ENCODE measurements around the gene SPAG9.

SPAG9 gene

DNA sequence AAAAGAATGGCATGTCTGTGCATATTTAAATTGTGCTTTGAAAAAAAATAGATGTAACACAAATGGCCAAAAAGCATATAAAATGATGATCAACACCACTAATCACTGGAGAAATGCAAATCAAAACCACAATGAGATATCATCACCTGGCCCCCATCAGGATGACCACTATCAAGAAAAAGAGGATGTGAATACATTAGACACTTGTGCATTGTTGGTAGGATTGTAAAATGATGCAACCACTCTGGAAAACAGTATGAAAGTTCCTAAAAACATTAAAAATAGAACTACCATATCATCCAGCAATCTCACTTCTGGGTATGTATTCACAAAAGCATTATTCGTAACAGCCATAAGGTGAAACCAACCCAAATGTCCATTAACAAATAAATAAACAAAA, 91.5 kb downstream of the SPAG9 start:
- Histone ChIP-seq H3K9me3 (ENCODE audit: control insufficient read depth, insufficient read depth, low read depth, low read length) (no peaks in the 10 kb centered on the region), H3K36me3 (ENCODE audit: control insufficient read depth in 2 of 2, insufficient read depth in 1 of 2, low read length in 2 of 2) (peaks cover 13 to 14% of the 10 kb centered on the region in 2 experiments), H3K4me1 (ENCODE audit: control insufficient read depth, insufficient read depth, low read length) (no peaks in the 10 kb centered on the region), H3K4me3 (ENCODE audit: low read depth, low read length) (no peak overlapping the region), H3K27ac (ENCODE audit: extremely low read depth, low read depth, low read length) (no peak overlapping the region)
- ChIA-PET CTCF (interaction anchor here (0.5 to 1.6 kb wide), 2 partner anchors 29 to 112 kb away, joined by 3 to 4 read pairs; no protein-coding TSS in a partner anchor), POLR2A (interaction anchor here (1.9 kb wide), 1 partner anchor 17 kb away, joined by 7 read pairs; no protein-coding TSS in a partner anchor)
- TF ChIP-seq ZNF266 (tag by site-specific recombination; IDR thresholded peaks at IDR 0.05; ENCODE audit: low read depth) (no peak), SP2 (tag by site-specific recombination; IDR thresholded peaks at IDR 0.05) (no peak)
- TF ChIP-seq, protein P1, sequence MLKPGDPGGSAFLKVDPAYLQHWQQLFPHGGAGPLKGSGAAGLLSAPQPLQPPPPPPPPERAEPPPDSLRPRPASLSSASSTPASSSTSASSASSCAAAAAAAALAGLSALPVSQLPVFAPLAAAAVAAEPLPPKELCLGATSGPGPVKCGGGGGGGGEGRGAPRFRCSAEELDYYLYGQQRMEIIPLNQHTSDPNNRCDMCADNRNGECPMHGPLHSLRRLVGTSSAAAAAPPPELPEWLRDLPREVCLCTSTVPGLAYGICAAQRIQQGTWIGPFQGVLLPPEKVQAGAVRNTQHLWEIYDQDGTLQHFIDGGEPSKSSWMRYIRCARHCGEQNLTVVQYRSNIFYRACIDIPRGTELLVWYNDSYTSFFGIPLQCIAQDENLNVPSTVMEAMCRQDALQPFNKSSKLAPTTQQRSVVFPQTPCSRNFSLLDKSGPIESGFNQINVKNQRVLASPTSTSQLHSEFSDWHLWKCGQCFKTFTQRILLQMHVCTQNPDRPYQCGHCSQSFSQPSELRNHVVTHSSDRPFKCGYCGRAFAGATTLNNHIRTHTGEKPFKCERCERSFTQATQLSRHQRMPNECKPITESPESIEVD (tag by site-specific recombination; IDR thresholded peaks at IDR 0.05): no peak

DNA sequence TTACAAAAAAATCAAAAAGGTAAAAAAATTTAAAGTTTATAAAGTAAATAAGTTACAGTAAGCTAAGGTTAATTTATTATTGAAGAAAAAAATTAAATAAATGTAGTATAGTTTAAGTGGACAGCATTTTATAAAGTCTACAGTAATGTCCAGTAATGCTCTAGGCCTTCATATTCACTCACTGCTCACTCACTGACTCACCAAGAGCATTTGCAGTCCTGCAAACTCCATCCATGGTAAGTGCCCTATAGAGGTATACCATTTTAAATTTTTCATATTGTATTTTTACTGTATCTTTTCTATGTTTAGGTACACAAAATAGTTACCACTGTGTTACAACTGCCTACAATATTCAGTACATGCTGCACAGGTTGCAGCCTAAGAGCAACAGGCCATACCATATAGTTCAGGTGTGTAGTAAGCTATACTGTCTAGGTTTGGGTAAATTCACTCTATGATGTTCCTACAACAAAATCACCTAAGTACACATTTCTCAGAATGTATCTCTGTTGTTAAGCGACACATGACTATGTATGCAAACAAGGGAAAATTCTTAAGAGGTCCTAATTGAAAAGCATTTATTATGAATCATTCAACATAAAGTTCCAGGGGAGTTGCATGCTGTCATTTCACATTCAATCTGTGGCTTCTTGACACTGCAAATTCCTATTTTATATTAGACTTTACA, 92.3 kb downstream of the SPAG9 start:
- CTCF ChIA-PET: interaction anchor here (0.9 to 1.6 kb wide), 5 partner anchors 10 to 222 kb away, joined by 3 to 4 read pairs (median 3); no protein-coding TSS in a partner anchor

DNA sequence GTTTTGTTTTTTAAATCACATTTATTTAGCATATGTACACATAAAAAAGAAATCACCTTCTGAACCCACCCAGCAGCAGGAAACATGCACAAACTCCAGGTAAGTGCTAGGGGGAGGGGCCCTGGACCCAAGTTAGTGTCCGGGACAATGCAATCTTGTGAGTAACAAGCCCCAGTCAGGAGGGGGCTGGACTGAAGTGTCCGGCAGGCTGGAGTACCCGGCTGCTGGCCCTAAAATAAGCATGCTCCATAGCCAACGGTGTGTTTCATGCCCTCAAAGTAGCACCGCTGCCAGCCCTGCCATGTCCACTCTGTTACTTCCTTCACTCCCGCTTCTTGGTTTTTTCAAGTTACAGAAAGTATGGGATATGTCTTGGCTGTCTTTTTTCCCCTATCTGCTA, 102.1 kb downstream of the SPAG9 start:
- H3K27ac ChIP-seq (ENCODE audit: extremely low read depth, low read depth, low read length): no peak overlapping the region
- H3K4me3 ChIP-seq (ENCODE audit: low read depth, low read length): no peak overlapping the region
- peaks cover 41 to 65% of the 10 kb centered on the region in 2 experiments for H3K36me3 ChIP-seq (ENCODE audit: control insufficient read depth in 2 of 2, insufficient read depth in 1 of 2, low read length in 2 of 2)
- no peaks in the 10 kb centered on the region for H3K9me3 ChIP-seq (ENCODE audit: control insufficient read depth, insufficient read depth, low read depth, low read length)
- CTCF ChIA-PET: interaction anchor here (0.8 to 1.4 kb wide), 2 partner anchors 10 to 29 kb away, joined by 4 to 6 read pairs; no protein-coding TSS in a partner anchor
- POLR2A ChIA-PET: no interaction called here
- H3K4me1 ChIP-seq (ENCODE audit: control insufficient read depth, insufficient read depth, low read length): no peaks in the 10 kb centered on the region
- TF ChIP-seq, protein P2, sequence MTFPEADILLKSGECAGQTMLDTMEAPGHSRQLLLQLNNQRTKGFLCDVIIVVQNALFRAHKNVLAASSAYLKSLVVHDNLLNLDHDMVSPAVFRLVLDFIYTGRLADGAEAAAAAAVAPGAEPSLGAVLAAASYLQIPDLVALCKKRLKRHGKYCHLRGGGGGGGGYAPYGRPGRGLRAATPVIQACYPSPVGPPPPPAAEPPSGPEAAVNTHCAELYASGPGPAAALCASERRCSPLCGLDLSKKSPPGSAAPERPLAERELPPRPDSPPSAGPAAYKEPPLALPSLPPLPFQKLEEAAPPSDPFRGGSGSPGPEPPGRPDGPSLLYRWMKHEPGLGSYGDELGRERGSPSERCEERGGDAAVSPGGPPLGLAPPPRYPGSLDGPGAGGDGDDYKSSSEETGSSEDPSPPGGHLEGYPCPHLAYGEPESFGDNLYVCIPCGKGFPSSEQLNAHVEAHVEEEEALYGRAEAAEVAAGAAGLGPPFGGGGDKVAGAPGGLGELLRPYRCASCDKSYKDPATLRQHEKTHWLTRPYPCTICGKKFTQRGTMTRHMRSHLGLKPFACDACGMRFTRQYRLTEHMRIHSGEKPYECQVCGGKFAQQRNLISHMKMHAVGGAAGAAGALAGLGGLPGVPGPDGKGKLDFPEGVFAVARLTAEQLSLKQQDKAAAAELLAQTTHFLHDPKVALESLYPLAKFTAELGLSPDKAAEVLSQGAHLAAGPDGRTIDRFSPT (tag by site-specific recombination; IDR thresholded peaks at IDR 0.05): no peak
- no peak for TF ChIP-seq GLI2 (tag by site-specific recombination; IDR thresholded peaks at IDR 0.05; ENCODE audit: borderline replicate concordance, low read depth)
- no peak for TF ChIP-seq ZNF843 (tag by site-specific recombination; IDR thresholded peaks at IDR 0.05)
- no peak for TF ChIP-seq ZNF658 (tag by site-specific recombination; IDR thresholded peaks at IDR 0.05)
- TF ChIP-seq, protein P3, sequence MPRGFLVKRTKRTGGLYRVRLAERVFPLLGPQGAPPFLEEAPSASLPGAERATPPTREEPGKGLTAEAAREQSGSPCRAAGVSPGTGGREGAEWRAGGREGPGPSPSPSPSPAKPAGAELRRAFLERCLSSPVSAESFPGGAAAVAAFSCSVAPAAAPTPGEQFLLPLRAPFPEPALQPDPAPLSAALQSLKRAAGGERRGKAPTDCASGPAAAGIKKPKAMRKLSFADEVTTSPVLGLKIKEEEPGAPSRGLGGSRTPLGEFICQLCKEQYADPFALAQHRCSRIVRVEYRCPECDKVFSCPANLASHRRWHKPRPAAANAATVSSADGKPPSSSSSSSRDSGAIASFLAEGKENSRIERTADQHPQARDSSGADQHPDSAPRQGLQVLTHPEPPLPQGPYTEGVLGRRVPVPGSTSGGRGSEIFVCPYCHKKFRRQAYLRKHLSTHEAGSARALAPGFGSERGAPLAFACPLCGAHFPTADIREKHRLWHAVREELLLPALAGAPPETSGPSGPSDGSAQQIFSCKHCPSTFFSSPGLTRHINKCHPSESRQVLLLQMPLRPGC (tag by site-specific recombination; IDR thresholded peaks at IDR 0.05): no peak
- no peak for TF ChIP-seq ZNF416 (tag by site-specific recombination; IDR thresholded peaks at IDR 0.05)

More for the DNA sequence above, 92.3 kb downstream of the SPAG9 start:
- no peaks in the 10 kb centered on the region for H3K9me3 ChIP-seq (ENCODE audit: control insufficient read depth, insufficient read depth, low read depth, low read length)
- TF ChIP-seq SCRT2 (tag by site-specific recombination; IDR thresholded peaks at IDR 0.05): peak; percentile 52
- TF ChIP-seq ZNF394 (tag by site-specific recombination; IDR thresholded peaks at IDR 0.05; ENCODE audit: borderline replicate concordance): no peak
- TF ChIP-seq GLIS2 (tag by site-specific recombination; IDR thresholded peaks at IDR 0.05): no peak
- no peak overlapping the region for H3K4me3 ChIP-seq (ENCODE audit: low read depth, low read length)
- POLR2A ChIA-PET: interaction anchor here (1.9 kb wide), 1 partner anchor 18 kb away, joined by 7 read pairs; no protein-coding TSS in a partner anchor
- no peak overlapping the region for H3K27ac ChIP-seq (ENCODE audit: extremely low read depth, low read depth, low read length)
- no peaks in the 10 kb centered on the region for H3K4me1 ChIP-seq (ENCODE audit: control insufficient read depth, insufficient read depth, low read length)
- H3K36me3 ChIP-seq (ENCODE audit: control insufficient read depth in 2 of 2, insufficient read depth in 1 of 2, low read length in 2 of 2): peaks cover 12 to 14% of the 10 kb centered on the region in 2 experiments; a peak in 2 of 3 replicates
